ENCODE data around the gene ARFGEF2. TPM values are rescaled to one million over a fixed set of nuclear protein-coding genes. Genes with fewer than 3 reads are reported as not detected.
"Not testable (repeated sequence)": the region's sequence is repeated elsewhere in the genome, so short reads cannot be mapped to it uniquely, and the experiment has no call there.

Gene ARFGEF2
- total RNA-seq, 1 donor from 2014 or later = 28.4 TPM

DNA sequence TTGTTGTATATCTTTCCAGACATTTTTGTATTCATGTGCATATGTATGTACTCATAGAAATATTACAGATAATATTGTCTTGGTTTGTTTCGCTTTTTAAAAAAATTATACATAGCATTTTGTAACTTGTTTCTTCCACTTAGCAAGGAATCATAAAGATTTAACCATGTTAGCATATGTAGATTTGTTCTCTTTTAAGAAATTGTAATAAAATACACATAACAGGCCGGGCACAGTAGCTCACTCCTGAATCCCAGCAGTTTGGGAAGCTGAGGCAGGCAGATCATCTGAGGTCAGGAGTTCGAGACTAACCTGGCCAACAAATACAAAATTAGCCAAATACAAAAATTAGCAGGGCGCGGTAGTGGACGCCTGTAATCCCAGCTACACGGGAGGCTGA is 80.2 kb downstream of the ARFGEF2 start:
- no peak for DNase-seq

DNA sequence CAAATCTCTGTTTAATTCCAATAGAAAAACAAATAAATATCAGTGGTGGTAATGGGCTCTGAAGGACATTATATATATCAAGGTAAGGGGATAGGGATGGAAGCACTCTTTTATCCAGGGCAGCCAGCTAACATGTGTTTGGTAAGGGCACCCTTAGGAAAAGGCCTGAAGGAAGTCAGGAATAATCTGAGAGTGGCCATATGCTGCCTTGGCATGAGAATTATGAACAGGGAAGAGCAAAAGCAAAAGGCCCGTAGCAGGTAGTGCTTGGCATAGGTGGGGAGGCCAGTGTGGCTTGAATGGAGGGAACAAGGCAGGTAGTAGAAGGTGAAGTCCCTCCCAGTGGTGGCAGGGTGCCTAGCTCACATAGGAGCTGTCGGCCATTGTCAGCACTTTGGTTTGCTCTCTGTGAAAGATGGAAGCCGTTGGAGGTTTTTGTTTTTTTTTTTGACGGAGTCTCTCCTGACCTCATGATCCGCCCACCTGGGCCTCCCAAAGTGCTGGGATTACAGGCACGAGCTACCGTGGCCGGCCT is 85.0 kb downstream of the ARFGEF2 start:
- DNase-seq = no peak

DNA sequence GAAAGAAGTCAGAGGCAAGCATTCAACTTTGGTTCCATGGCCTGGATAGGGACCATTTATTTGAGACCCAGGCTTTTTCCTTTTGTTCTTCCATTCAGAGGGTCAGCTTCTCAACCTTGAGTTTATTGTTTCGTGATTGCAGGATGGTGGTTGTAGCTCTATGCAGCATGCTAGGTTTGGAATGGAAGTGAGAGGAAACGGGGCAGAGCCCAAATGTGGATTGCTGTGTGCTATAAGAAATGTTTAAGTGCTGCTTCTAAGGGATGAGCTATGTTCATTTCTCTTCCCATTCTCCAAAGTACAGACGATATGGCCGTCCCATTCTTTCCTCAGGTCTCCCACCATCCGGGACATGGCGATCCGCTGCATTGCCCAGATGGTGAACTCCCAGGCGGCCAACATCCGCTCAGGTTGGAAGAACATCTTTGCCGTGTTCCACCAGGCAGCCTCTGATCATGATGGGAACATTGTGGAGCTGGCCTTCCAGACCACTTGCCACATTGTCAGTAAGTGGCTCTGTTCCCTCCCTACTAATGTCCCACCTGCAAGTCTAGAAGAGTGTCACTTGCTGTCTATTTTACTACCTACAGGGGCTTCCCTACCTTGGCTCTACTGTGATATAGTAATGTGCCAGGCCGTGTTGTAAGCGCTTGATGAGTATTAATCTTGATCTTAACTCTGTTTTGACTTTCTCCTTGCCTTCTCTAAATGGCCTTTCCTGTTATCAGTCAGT is 88.6 kb downstream of the ARFGEF2 start:
- DNase-seq = no peak

DNA sequence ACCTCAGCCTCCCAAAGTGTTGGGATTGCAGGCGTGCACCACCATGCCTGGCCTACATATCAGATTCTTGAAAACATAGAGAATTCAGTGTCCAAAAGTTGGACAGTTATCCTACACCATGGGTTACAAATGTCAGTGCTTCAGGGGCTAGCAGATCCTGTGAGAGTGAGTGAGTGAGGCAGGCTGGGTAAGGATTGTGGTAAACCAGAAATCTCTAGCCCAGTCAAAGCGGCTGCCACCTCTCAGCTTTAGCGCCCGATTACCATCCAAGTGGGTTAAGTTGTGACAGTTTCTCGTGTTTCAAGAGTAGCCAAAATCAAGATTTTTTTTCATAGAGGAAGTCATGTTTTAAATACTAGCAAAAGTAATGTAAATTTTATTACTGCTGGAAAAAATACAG is 102.7 kb downstream of the ARFGEF2 start:
- no peak for DNase-seq

DNA sequence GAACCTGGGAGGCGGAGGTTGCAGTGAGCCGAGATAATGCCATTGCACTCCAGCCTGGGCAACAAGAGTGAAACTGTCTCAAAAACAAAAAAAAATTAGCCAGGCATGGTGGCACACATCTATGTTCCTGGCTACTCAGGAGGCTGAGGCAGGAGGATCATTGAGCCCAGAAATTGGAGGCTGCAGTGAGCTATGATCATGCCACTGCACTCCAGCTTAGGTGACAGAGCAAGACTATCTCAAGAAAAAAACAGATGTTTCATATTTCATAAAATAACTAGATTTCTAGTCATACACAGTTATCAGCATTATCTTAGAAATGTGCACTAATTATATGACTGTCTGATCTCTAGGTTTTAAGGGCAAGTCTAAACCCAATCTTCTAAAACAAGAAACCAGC is 106.7 kb downstream of the ARFGEF2 start:
- DNase-seq = not testable (repeated sequence)

DNA sequence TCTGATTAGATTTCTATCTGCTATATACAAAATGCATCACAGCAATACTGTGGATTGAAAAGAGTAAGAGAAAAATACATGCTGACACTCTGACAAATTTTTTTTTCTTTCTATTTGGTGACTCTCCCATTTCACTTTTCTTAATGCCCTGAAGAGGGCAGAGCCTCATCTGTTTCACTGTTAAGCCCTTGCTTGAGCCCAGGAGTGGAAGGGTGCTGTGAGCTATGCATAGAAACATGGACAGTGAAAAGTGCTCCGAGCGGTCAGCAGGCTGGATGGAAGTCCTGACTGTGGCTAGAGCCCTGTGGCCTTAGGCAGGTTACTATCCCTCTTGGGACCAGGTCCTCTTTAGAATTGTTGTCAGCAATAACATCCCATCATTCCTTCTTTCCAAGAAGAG is 107.2 kb downstream of the ARFGEF2 start:
- no peak for DNase-seq

DNA sequence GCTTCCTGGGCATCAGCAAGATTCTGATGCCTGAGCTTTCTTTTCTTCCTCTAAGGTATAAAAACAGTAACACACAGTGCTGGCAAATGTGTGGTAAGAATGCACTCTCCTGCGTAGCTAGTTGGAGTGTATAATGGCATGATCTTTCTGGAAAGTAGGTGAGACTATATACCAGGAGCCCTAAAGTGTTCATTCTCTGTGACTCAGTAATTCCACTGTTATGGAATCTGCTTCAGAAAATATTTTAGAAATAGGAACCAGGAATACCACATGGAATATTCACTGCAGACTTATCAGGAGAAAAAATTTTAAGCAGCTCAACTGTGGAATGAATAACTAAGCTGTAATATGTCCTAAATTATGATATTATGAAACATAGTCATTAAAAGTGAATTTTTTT is 107.7 kb downstream of the ARFGEF2 start:
- no peak for DNase-seq

DNA sequence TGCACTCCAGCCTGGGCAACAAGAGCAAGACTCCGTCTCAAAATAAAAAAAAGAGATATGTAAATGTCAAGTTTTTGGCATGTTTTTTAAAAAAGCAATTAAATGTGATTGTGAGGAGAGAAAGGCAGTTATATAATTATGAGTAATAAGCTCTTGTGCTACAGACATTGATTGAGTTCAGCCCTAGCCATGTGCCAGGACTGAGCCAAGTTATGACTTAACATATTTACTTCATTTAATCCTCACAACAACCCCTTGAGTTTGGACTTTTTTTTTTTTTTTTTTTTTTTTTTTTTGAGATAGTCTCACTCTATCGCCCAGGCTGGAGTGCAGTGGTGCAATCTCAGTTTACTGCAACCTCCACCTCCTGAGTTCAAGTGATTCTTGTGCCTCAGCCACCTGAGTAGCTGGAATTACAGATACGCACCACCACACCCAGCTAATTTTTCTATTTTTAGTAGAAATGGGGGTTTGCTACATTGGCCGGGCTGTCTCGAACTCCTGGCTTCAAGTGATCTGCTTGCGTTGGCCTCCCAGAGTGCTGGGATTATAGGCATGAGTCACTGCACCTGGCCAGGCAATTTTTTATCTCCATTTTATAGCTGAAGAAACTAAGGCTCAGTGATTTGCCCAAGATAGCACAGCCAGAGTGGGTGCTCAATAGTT is 109.6 kb downstream of the ARFGEF2 start:
- no peak for DNase-seq

DNA sequence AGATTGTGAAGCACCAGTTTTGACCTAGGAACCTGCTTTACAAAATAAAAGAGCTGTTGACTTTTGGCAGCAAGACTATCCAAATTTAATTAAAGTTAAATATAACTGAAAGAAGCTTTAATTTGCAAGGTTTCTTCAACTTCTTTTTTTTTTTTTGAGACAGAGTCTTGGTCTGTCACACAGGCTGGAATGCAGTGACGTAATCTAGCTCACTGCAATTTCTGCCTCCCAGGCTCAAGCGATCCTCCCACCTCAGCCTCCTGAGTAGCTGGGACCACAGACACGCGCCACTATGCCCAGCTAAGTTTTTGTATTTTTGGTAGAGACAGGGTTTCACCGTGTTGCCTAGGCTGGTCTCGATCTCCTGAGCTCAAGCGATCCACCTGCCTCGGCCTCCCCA is 110.9 kb downstream of the ARFGEF2 start:
- no peak for DNase-seq

DNA sequence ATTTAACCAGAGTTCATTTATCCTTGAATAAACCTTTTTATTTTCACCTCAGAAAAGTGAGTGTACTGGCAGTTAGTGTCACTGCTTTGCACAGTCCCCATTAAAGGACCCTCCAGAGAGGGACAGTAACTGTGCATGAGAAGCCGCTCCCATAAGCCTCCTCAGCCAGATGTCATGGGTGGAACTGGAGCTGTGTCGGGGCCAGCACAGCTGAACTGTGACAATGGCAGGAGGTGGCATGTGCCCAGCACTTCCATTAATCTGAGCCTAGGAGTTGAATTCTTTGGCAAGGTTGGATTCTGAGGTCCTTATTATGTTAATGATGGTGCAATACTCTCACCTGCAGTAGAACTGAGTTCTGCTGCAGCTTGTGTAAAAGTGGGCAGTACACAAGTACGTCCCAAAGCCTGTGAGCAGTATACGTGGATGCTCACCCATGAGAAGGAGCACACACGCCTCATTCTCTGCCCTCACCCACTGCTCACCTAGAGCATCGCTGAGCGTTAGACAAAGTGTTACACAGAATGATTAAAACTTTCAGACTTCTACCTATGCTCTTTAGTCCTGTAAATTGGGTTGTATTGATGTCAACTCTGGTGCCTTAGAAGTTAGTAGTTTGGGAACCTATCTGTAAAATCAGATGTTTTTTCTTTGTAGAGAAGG is 112.7 kb downstream of the ARFGEF2 start:
- DNase-seq = no peak

DNA sequence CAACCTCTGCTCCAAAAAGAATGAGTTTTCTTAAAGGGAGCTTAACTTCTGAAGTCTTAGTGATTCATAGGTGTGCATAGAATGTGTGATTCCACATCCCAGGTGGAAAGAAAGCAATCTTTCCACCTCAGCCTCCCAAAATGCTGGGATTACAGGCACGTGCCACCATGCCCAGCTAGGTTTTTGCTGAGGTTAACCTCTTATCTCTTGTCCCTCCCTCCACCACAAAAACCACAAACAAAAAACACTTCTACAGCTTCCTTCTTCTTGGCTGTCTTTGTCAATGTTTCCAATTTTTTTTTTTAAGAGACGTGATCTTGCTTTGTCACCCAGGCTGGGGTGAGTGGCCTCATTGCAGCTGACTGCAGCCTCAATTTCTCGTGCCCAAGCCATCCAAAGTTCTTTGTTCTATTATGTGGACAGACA is 116.5 kb downstream of the ARFGEF2 start:
- no peak for DNase-seq

DNA sequence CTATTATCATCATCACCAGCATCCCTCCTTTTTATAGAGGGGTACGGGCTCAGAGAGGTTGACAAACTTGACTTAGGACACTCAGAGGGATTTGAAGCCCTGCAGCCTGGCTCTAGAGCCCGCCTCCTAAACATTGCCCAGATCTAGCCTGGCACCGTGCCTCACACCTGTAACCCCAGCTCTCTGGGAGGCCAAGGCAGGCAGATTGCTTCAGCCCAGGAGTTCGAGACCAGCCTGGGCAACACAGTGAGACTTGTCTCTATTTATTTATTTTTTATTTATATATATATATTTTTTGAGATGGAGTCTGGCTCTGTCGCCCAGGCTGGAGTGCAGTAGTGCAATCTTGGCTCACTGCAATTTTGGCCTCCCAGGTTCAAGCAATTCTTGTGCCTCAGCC is 118.3 kb downstream of the ARFGEF2 start:
- DNase-seq = no peak

DNA sequence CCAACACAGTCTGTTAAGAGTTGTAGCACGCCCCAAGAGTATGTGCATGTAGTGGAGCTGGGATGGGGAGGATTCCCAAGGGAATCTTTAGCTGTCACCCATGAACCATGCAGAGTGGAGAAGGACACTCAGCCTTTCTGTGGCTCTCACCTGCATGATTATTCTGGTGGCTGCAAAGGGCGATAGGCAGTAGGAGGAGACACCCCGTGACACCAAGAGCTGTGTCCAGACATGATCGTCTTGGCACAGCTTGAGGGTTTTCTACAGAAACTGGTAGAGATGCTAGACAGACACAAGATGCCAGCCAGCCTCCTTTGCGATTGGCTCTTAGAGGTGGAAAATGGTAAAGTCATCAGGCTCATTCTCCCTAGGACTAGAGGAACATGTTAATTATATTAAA is 121.5 kb downstream of the ARFGEF2 start:
- DNase-seq = no peak

DNA sequence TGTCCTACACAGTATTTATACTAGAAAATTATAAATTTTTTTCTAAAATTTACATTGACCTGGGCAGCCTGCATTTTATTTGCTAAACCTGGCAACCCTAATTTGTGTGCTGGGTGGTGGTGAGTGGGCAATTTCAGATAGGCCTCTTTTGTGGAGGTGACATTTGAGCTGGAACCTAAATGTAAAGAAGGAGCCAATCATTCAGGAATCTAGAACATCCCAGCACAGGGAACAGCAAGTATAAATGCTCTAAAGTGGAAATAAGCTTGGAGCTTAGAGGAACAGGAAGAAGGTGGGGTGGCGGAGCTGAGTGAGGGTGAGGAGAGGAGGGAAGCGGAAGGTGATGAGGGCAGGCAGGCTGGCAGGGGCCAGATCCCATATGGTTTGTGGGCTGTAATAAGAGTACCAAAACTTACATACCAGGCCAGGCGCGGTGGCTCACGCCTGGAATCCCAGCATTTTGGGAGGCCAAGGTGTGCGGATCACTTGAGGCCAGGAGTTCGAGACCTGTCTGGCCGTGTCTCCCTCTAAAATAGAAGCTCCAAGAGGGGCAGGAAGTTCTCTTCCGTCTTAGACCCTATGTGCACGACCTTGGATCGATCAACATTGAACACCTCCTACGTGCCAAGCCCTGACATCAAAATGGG is 124.1 kb downstream of the ARFGEF2 start:
- peak; percentile 10 for DNase-seq

DNA sequence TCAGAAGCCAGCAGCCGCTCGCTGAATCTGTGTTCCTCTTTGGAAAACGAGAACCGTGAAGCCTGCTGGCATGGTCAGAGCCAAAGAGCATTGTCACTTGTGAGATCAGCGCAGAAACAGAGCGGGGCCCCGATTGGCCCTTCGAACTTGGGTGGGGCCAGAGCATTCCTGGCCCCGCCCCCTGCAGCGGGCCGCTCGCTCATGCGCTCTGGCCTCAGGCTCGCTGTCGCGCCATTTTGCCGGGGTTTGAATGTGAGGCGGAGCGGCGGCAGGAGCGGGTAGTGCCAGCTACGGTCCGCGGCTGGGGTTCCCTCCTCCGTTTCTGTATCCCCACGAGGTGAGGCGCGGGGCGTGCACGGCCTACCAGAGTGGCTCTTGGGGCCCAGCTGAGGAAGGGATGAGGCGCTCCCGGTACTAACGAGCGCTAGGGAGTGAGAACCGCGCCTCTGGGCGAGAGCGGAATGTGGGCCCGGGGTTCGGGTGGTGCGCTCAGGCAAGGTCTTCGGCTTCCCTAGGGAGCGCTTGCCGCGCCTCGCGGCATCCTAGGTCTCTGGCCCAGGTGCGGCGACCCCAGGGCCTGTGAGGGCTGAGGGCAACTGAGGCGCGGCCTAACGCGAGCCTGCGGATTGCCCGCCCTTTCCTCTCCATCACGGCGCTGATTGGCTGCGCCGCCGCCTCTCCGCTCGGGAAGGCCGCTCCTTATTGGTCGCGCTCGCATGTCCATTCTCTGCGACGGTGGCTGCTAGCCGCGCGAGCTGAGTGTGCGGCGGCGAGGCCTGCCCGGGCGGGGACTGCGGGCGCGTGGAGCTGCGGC is 124.8 kb downstream of the ARFGEF2 start, which contains the start of gene CSE1L:
CSE1L (plus strand) TSS at position 226 of the 814 bp plus-strand sequence. CDS start 12,152 bp downstream, outside the sequence.
- peak; percentile 96 for DNase-seq

DNA sequence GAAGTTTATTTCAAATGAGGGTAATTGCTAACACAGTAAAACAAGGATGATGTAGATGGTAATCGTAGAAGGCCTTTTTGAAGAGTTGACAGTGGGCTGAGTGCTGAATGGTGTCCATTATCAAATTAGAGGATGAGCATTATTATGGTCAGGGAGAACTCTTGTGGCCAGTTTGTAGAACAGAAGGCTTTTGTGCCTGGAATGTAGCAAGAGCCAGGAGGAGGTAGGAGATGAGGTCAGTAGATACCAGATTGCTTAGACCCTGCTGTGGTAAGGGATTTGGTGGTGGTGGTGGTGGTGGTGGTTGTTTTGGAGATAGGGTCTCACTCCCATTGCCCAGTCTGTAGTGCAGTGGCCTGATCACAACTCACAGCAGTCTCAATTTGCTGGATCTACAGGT is 130.8 kb downstream of the ARFGEF2 start:
- DNase-seq = no peak

DNA sequence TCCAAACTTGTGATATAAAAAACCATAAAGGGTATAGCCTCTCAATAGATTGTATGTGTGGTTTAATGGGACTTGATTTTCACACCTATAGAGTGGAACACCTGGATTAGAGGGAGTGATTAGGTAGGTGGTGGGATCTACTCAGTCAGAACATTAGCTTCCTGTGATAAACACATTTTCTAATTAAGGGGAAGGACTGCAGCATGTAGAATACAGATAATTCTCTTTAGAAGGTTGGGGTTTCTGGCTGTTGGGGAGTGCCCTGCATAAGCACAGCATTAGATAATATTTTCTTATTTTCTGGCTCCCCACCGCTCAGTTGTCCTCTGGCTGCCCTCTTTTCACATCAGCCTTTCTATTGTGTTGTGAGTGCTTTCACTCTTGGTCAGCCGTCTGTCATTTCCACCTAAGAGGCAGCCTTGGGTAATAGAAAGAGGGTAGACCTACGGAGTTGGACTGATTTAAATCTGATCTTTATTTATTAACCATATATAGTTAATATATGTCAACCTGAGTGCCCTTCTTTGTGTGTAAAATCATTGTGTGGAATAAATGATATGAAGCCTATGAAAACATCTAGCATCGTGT is 132.6 kb downstream of the ARFGEF2 start:
- no peak for DNase-seq

DNA sequence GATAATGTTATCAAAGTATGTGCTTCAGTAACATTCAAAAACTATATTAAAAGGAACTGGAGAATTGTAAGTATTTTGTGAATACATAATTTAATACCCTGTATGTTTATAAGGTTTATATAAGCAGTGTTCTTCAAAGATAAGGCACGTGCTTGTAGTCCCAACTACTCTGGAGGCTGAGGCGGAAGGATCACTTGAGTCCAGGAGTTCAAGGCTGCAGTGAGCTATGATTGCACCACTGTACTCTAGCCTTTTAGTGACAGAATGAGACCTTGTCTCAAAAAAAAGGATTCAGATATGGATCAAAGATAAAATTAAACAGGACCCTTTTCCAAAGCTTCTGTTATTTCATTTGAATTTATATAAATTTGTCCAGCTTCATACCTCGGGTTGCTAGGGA is 141.8 kb downstream of the ARFGEF2 start:
- no peak for DNase-seq

DNA sequence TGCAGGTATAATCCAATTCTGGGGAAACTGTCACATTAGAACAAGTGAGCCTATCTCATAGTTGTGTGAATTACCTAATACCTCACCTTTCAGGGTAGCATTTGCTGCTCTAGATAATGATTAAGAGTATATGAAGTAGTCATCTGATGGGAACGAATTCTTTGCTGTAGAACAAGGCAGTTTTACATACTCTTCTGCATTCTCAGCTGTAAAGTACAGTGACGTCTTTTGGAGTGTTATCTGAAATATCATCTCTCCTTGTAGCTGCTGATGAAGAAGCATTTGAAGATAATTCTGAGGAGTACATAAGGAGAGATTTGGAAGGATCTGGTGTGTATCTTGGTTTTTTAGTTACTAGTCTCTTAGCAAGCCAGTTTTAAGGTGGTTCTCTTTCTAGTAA is 153.0 kb downstream of the ARFGEF2 start:
- DNase-seq = no peak

DNA sequence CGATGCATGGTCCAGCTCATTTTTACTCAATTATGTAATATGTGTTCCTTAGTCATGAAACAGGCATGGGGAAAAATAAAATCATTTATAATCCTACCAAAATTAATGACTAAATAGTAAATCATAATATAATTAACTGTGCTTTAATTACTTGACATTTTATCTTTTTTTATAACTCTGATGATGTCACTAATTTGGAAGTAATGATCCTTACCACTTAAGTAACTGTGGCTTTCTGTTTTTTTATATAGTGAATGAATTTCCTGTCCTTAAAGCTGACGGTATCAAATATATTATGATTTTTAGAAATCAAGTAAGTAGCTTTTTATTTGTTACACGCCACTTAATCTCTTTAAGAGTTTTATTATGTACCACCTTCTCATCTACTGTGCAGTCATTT is 156.8 kb downstream of the ARFGEF2 start:
- DNase-seq = no peak

DNA sequence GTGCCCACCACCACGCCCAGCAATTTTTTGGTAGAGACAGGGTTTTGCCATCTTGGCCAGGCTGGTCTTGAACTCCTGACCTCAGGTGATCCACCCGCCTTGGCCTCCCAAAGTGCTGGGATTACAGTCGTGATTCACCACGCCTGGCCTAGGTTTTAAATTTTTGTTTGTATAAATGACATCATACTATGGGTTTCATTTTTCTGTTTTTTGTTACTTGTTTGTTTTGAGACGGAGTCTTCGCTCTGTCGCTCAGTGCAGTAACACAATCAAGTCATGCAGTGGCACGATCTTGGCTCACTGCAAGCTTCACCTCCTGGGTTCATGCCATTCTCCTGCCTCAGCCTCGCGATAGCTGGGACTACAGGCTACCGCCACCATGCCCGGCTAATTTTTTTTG is 160.8 kb downstream of the ARFGEF2 start:
- not testable (repeated sequence) for DNase-seq

All from skin of body (tissue), 2 donors.